HepG2 (cell line): ENCODE data around the gene ZKSCAN5. TPM values are rescaled to one million over a fixed set of nuclear protein-coding genes. Genes with fewer than 3 reads are reported as not detected.

ENCODE experiments used
- ATF1 ChIP-seq: IDR thresholded peaks from 2 replicates; pipeline ENCODE4 v1.6.1; 2016; ENCODE audit warnings: mild to moderate bottlenecking, control low read depth
- DRAP1 ChIP-seq: IDR thresholded peaks from 2 replicates; pipeline ENCODE4 v1.6.1; 2016; ENCODE audit warnings: missing genetic modification reagents, missing compliant biosample characterization
- ELF1 ChIP-seq: sonication (generic); formaldehyde crosslinking; IDR thresholded peaks from 2 replicates; pipeline ENCODE4 v1.4.0; 2020; ENCODE audit warnings: missing genetic modification reagents
- HNRNPLL ChIP-seq: fragments of 200-400 bp; formaldehyde crosslinking; IDR thresholded peaks from 2 replicates; pipeline ENCODE4 v1.6.1; 2017; ENCODE audit warnings: mild to moderate bottlenecking, low read depth, low read length; ENCODE audit not compliant: poor library complexity, severe bottlenecking
- MIXL1 ChIP-seq: IDR thresholded peaks from 2 replicates; pipeline ENCODE4 v1.6.1; 2016
- MTF2 ChIP-seq: sonication (generic); formaldehyde crosslinking; IDR thresholded peaks from 2 replicates; pipeline ENCODE4 v1.5.0; 2020; ENCODE audit warnings: missing genetic modification reagents, borderline replicate concordance
- MXI1 ChIP-seq: IDR thresholded peaks from 3 replicates; pipeline ENCODE4 v1.6.1; 2012; ENCODE audit warnings: low read depth, low read length, inconsistent platforms, borderline replicate concordance
- SRY ChIP-seq: sonication (generic); formaldehyde crosslinking; IDR thresholded peaks from 2 replicates; pipeline ENCODE4 v1.8.0; 2022; ENCODE audit warnings: mild to moderate bottlenecking, missing genetic modification reagents
- TIGD3 ChIP-seq: sonication (generic); formaldehyde crosslinking; IDR thresholded peaks from 2 replicates; pipeline ENCODE4 v1.5.1; 2020; ENCODE audit warnings: mild to moderate bottlenecking, missing genetic modification reagents, borderline replicate concordance
- TMF1 ChIP-seq: sonication (generic); formaldehyde crosslinking; IDR thresholded peaks from 2 replicates; pipeline ENCODE4 v1.8.1; 2022; ENCODE audit warnings: low read depth, missing genetic modification reagents
- YY1 ChIP-seq: IDR thresholded peaks from 2 replicates; pipeline ENCODE4 v1.6.1; 2011; ENCODE audit warnings: low read length, low read depth, moderate library complexity, mild to moderate bottlenecking; ENCODE audit not compliant: insufficient read depth, insufficient replicate concordance
- ZFP36L2 ChIP-seq: sonication (generic); formaldehyde crosslinking; IDR thresholded peaks from 2 replicates; pipeline ENCODE4 v1.4.0; 2020; ENCODE audit warnings: missing genetic modification reagents
- ZMYM4 ChIP-seq: sonication (generic); formaldehyde crosslinking; IDR thresholded peaks from 2 replicates; pipeline ENCODE4 v1.8.1; 2023; ENCODE audit warnings: mild to moderate bottlenecking, missing genetic modification reagents
- ZNF138 ChIP-seq: sonication (generic); formaldehyde crosslinking; IDR thresholded peaks from 2 replicates; pipeline ENCODE4 v1.5.0; 2020; ENCODE audit warnings: mild to moderate bottlenecking, low read depth, missing genetic modification reagents
- ZNF317 ChIP-seq: sonication (generic); formaldehyde crosslinking; IDR thresholded peaks from 2 replicates; pipeline ENCODE4 v1.5.0; 2020; ENCODE audit warnings: mild to moderate bottlenecking, missing genetic modification reagents
- ZNF367 ChIP-seq: sonication (generic); formaldehyde crosslinking; IDR thresholded peaks from 2 replicates; pipeline ENCODE4 v1.4.0; 2020; ENCODE audit warnings: missing genetic modification reagents, borderline replicate concordance
- ZNF660 ChIP-seq: sonication (generic); formaldehyde crosslinking; IDR thresholded peaks from 2 replicates; pipeline ENCODE4 v1.5.1; 2020; ENCODE audit warnings: mild to moderate bottlenecking, low read depth, missing genetic modification reagents, borderline replicate concordance
- polyA plus RNA-seq, 8 experiments: library from polyadenylated mRNA; depleted of rRNA in 3 of 8; stranded (reverse) in 7 of 8; unstranded in 1 of 8; fragments of >200 nt; fragmentation: Illumina TruSeq in 4 of 8; extraction: Trizol in 4 of 8; gene quantifications; 2 replicates each; pipeline versions ENCODE4 v1.2.1 to v1.2.3, GENCODE V29; 2011 to 2016; ENCODE audit warnings: low read depth in 4 of 8, missing spikeins in 1 of 8, mixed read lengths in 1 of 8; ENCODE audit not compliant: insufficient read depth in 1 of 8
- total RNA-seq, 5 experiments: library from RNA; depleted of rRNA; stranded (reverse); fragments of >200 nt; fragmentation: Illumina TruSeq; extraction: Trizol; gene quantifications; 2 replicates each; pipeline ENCODE4 v1.2.3, GENCODE V29; 2016; ENCODE audit warnings: low read depth in 1 of 5
- TF ChIP-seq, protein P1 (sequence below): sonication (generic); formaldehyde crosslinking; IDR thresholded peaks from 2 replicates; pipeline ENCODE4 v1.8.0; 2022; ENCODE audit warnings: mild to moderate bottlenecking, missing genetic modification reagents
- TF ChIP-seq, protein P2 (sequence below): sonication (generic); formaldehyde crosslinking; IDR thresholded peaks from 2 replicates; pipeline ENCODE4 v1.5.1; 2020; ENCODE audit warnings: mild to moderate bottlenecking, moderate library complexity, missing genetic modification reagents
- TF ChIP-seq, protein P3 (sequence below): sonication (generic); formaldehyde crosslinking; IDR thresholded peaks from 2 replicates; pipeline ENCODE4 v1.5.0; 2020; ENCODE audit warnings: mild to moderate bottlenecking, missing genetic modification reagents, borderline replicate concordance

Gene ZKSCAN5
- total and polyA plus RNA-seq, 2 of the 13 experiments (the other 11 are each of a cell fraction or from before 2014, with no cell fraction given) = 5.5 to 11.7 TPM

DNA sequence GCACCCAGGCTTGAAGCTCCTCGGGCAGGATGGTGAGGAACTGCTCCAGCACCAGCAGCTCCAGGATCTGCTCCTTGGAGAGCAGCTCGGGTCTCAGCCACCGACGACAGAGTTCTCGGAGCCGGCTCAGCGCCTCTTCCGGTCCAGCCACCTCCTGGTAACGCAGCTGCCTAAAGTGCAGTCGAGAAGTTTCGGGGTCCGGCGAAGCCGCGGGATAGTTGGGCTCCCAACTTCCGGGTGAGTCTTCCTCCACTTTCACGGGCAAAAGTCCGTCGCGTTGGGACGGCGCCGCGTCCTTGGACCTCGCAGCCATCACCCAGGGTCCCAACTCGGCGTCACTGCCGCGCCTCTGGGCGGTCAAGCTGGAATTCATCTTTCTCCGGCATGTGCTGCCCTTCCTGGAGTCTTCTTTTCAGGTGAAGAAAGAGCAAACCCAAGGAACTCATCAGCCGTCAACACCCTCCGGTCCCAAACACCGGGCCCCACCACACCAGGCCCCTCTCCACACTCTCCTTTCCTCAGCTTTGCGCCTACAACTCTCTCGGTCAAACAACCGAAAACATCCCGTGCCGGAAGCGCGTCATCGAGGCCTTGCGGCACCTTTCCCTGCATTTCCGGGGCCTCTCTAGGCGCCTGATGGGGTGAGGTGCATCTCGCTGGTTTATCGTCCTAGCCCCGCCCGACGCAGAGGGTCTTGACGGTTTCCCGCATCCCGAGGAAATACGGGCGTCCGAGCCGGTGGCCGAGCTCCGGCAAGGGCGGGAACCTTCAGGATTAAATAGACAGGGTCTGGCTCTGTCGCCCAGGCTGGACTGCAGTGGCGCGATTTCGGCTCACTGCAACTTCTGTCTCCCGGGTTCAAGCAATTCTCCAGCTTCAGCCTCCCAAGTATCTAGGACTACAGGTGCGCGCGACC lies 4.5 kb upstream of the ZKSCAN5 start, which contains the start of gene ZNF394 (continued):
- peak; percentile 50 for TF ChIP-seq HNRNPLL
- TF ChIP-seq, protein P1, sequence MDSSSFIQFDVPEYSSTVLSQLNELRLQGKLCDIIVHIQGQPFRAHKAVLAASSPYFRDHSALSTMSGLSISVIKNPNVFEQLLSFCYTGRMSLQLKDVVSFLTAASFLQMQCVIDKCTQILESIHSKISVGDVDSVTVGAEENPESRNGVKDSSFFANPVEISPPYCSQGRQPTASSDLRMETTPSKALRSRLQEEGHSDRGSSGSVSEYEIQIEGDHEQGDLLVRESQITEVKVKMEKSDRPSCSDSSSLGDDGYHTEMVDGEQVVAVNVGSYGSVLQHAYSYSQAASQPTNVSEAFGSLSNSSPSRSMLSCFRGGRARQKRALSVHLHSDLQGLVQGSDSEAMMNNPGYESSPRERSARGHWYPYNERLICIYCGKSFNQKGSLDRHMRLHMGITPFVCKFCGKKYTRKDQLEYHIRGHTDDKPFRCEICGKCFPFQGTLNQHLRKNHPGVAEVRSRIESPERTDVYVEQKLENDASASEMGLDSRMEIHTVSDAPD (CRISPR knock-in tag) = 0 out of 2 replicates have a peak, but pooled peaks have one; percentile 49
- TF ChIP-seq, protein P2, sequence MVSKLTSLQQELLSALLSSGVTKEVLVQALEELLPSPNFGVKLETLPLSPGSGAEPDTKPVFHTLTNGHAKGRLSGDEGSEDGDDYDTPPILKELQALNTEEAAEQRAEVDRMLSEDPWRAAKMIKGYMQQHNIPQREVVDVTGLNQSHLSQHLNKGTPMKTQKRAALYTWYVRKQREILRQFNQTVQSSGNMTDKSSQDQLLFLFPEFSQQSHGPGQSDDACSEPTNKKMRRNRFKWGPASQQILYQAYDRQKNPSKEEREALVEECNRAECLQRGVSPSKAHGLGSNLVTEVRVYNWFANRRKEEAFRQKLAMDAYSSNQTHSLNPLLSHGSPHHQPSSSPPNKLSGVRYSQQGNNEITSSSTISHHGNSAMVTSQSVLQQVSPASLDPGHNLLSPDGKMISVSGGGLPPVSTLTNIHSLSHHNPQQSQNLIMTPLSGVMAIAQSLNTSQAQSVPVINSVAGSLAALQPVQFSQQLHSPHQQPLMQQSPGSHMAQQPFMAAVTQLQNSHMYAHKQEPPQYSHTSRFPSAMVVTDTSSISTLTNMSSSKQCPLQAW (CRISPR knock-in tag) = peak; percentile 77
- peak; percentile 76; the same call in 1 of the 2 replicates for TF ChIP-seq ZMYM4 (CRISPR knock-in tag)
- no peak for TF ChIP-seq ZNF367 (CRISPR knock-in tag)
- TF ChIP-seq ZNF317 (CRISPR knock-in tag) = no peak
- TF ChIP-seq ZNF660 (CRISPR knock-in tag) = no peak
- TF ChIP-seq MXI1 = peak; percentile 70; the same call in 1 of the 3 replicates
- peak; percentile 58; the same call in 1 of the 2 replicates for TF ChIP-seq SRY (CRISPR knock-in tag)
- no peak for TF ChIP-seq ZNF138
- peak; percentile 97 for TF ChIP-seq ATF1 (CRISPR knock-in tag)
- peak; percentile 71 for TF ChIP-seq MIXL1 (CRISPR knock-in tag)
- no peak for TF ChIP-seq MTF2 (CRISPR knock-in tag)
- TF ChIP-seq ZFP36L2 = no peak; the same call in 1 of the 2 replicates
- peak; percentile 57; the same call in 1 of the 2 replicates for TF ChIP-seq TMF1 (CRISPR knock-in tag)
- peak; percentile 55 for TF ChIP-seq YY1
- TF ChIP-seq, protein P3, sequence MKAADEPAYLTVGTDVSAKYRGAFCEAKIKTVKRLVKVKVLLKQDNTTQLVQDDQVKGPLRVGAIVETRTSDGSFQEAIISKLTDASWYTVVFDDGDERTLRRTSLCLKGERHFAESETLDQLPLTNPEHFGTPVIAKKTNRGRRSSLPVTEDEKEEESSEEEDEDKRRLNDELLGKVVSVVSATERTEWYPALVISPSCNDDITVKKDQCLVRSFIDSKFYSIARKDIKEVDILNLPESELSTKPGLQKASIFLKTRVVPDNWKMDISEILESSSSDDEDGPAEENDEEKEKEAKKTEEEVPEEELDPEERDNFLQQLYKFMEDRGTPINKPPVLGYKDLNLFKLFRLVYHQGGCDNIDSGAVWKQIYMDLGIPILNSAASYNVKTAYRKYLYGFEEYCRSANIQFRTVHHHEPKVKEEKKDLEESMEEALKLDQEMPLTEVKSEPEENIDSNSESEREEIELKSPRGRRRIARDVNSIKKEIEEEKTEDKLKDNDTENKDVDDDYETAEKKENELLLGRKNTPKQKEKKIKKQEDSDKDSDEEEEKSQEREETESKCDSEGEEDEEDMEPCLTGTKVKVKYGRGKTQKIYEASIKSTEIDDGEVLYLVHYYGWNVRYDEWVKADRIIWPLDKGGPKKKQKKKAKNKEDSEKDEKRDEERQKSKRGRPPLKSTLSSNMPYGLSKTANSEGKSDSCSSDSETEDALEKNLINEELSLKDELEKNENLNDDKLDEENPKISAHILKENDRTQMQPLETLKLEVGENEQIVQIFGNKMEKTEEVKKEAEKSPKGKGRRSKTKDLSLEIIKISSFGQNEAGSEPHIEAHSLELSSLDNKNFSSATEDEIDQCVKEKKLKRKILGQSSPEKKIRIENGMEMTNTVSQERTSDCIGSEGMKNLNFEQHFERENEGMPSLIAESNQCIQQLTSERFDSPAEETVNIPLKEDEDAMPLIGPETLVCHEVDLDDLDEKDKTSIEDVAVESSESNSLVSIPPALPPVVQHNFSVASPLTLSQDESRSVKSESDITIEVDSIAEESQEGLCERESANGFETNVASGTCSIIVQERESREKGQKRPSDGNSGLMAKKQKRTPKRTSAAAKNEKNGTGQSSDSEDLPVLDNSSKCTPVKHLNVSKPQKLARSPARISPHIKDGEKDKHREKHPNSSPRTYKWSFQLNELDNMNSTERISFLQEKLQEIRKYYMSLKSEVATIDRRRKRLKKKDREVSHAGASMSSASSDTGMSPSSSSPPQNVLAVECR (CRISPR knock-in tag) = peak; percentile 96
- TF ChIP-seq ELF1 (CRISPR knock-in tag) = peak; percentile 90
- peak; percentile 85 for TF ChIP-seq DRAP1
- TF ChIP-seq TIGD3 (CRISPR knock-in tag) = no peak
